Non-pigmented ciliary epithelial cell (primary cell): ENCODE results near the gene DGKE.

Experiments used
- DNase-seq: peaks from one replicate; pipeline ENCODE4 v3.0.0-alpha.2; 2010; ENCODE audit warnings: low read depth

The DGKE gene

GRCh38 chr17:56914581-56915273 is 80.8 kb downstream of the DGKE start:
- no peak for DNase-seq

DNA sequence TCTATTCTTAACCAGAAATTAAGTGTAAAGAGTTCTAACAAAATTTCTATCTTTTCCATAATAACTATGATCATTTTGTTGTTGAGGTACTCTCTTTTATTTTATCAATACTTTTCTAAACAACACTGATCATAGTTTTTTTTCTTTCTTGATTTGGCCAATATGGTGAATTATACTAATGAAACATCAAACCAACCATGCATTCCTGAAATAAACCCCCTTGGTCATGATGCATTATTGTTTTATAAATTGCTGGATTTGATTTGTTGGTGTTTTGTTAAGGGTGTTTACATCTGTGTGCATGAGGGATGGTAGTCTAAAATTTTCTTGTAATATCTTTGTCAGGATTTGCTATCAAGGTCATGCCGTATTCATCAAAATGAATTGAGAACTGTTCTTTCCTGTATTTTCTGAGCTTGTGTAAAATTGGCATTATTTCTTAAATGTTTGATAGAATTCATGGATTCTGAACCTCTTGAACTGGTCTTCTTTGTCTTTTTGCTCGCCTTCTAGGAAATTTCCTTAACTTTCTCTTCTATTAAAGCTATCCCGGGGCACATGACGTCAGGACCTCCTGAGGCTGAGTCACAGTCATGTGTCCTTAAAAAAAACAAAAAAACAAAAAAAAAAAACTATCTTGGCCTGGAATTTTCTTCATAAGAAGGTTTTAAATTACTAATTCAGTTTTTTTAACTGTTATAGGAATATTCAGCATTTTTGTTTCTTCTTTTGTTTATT is 83.8 kb downstream of the DGKE start:
- DNase-seq, result no peak

- no peak for DNase-seq
These were observed 85.0 kb downstream of the DGKE start for GRCh38 chr17:56918916-56919315.
